ENCODE results near the gene H2BW1. TPM values are rescaled to one million over a fixed set of nuclear protein-coding genes. Genes with fewer than 3 reads are reported as not detected.

H2BW1 gene
- total and polyA plus RNA-seq, 2 of the 13 experiments (the other 11 are each of a cell fraction or from before 2014, with no cell fraction given), result not detected

DNA sequence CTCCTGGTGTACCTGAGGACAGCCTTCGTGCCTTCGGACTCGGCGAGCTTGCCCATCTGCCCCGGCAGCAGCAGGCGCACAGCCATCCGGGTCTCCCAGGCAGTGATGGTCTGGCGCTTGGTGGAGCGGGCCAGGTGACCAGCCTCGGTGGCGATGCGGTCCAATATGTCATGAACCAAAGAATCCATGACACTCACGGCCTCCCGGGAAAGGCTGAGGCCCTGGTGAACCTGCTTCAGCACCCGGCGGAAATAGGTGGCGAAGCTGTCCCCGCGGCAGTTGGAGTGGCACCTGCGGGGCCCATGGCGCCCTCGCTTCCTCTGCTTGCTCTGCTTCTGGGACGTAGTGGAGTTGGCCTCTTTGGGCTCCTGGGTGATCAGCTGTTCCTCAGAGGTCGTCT lies 350 bp downstream of the H2BW1 start:
- TF ChIP-seq, protein P1, sequence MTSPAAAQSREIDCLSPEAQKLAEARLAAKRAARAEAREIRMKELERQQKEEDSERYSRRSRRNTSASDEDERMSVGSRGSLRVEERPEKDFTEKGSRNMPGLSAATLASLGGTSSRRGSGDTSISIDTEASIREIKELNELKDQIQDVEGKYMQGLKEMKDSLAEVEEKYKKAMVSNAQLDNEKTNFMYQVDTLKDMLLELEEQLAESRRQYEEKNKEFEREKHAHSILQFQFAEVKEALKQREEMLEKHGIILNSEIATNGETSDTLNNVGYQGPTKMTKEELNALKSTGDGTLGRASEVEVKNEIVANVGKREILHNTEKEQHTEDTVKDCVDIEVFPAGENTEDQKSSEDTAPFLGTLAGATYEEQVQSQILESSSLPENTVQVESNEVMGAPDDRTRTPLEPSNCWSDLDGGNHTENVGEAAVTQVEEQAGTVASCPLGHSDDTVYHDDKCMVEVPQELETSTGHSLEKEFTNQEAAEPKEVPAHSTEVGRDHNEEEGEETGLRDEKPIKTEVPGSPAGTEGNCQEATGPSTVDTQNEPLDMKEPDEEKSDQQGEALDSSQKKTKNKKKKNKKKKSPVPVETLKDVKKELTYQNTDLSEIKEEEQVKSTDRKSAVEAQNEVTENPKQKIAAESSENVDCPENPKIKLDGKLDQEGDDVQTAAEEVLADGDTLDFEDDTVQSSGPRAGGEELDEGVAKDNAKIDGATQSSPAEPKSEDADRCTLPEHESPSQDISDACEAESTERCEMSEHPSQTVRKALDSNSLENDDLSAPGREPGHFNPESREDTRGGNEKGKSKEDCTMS (CRISPR knock-in tag; conservative IDR thresholded peaks at IDR 0.05), result no peak
- TF ChIP-seq RBFOX2 (IDR thresholded peaks at IDR 0.05; ENCODE audit: low read depth, low read length) (no peak), ZC3H4 (CRISPR knock-in tag; IDR thresholded peaks at IDR 0.05; ENCODE audit: borderline replicate concordance) (no peak), EZH2 (conservative IDR thresholded peaks at IDR 0.05; ENCODE audit: low read depth, low read length) (no peak)
- TF ChIP-seq, protein P2, sequence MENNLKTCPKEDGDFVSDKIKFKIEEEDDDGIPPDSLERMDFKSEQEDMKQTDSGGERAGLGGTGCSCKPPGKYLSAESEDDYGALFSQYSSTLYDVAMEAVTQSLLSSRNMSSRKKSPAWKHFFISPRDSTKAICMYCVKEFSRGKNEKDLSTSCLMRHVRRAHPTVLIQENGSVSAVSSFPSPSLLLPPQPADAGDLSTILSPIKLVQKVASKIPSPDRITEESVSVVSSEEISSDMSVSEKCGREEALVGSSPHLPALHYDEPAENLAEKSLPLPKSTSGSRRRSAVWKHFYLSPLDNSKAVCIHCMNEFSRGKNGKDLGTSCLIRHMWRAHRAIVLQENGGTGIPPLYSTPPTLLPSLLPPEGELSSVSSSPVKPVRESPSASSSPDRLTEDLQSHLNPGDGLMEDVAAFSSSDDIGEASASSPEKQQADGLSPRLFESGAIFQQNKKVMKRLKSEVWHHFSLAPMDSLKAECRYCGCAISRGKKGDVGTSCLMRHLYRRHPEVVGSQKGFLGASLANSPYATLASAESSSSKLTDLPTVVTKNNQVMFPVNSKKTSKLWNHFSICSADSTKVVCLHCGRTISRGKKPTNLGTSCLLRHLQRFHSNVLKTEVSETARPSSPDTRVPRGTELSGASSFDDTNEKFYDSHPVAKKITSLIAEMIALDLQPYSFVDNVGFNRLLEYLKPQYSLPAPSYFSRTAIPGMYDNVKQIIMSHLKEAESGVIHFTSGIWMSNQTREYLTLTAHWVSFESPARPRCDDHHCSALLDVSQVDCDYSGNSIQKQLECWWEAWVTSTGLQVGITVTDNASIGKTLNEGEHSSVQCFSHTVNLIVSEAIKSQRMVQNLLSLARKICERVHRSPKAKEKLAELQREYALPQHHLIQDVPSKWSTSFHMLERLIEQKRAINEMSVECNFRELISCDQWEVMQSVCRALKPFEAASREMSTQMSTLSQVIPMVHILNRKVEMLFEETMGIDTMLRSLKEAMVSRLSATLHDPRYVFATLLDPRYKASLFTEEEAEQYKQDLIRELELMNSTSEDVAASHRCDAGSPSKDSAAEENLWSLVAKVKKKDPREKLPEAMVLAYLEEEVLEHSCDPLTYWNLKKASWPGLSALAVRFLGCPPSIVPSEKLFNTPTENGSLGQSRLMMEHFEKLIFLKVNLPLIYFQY (CRISPR knock-in tag; IDR thresholded peaks at IDR 0.05; ENCODE audit: borderline replicate concordance), result no peak
- TF ChIP-seq, protein P3, sequence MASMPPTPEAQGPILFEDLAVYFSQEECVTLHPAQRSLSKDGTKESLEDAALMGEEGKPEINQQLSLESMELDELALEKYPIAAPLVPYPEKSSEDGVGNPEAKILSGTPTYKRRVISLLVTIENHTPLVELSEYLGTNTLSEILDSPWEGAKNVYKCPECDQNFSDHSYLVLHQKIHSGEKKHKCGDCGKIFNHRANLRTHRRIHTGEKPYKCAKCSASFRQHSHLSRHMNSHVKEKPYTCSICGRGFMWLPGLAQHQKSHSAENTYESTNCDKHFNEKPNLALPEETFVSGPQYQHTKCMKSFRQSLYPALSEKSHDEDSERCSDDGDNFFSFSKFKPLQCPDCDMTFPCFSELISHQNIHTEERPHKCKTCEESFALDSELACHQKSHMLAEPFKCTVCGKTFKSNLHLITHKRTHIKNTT (CRISPR knock-in tag; IDR thresholded peaks at IDR 0.05), result no peak
- WGBS (ENCODE audit: low lambda C conversion rate), result 45% methylated on average over 4 of the region's 24 CpGs
- BruUV-seq (replicated peaks), result no TSS peak
- FAIRE-seq (no peak), DNase-seq (ENCODE audit: low spot score) (no peak), ATAC-seq (no peak)
- H4K20me1 ChIP-seq (ENCODE audit: insufficient read depth, low read length), result no peaks in the 10 kb centered on the region
- H3K9ac ChIP-seq (ENCODE audit: insufficient read depth, low read depth, low read length), result no peak overlapping the region
- no peak overlapping the region for H3K27ac ChIP-seq (ENCODE audit: extremely low read length, insufficient read depth, low read length)
- no peaks in the 10 kb centered on the region for H3K27me3 ChIP-seq (ENCODE audit: control insufficient read depth in 1 of 2, insufficient read depth in 2 of 2, low read length in 2 of 2)
- no peak overlapping the region for H3K4me2 ChIP-seq (ENCODE audit: low read depth, low read length)
- no peaks in the 10 kb centered on the region for H3K4me1 ChIP-seq (ENCODE audit: insufficient read depth, low read length)
- intact Hi-C loops (cut with micrococcal nuclease; ENCODE audit: unreplicated experiment) (no loop called here), in situ Hi-C loops (cut with HindIII; ENCODE audit: extremely low pct_ligation_motif_present, low pct_unique_long_range_greater_than_20kb) (no loop called here)
- no peak overlapping the region for H2AFZ ChIP-seq (ENCODE audit: low read length)
- H3K36me3 ChIP-seq (replicated peaks in 1 of 2; ENCODE audit: control insufficient read depth in 1 of 2, insufficient read depth in 2 of 2, low read length in 2 of 2), result no peaks in the 10 kb centered on the region
- POLR2A ChIA-PET, result no interaction called here
- H3K9me3 ChIP-seq (ENCODE audit: low read length), result no peaks in the 10 kb centered on the region
- CTCF ChIA-PET (ENCODE audit: low intra/inter-chr PET ratio, low total read pairs), result no interaction called here
- H3K4me3 ChIP-seq (replicated peaks in 1 of 3; ENCODE audit: insufficient read depth in 1 of 3, low read depth in 2 of 3, low read length in 3 of 3), result no peak overlapping the region
- H3K79me2 ChIP-seq (ENCODE audit: insufficient read depth, low read length), result no peaks in the 10 kb centered on the region
